HepG2 (cell line): ENCODE data around the gene ELF1.

Source experiments
- BHLHE40 ChIP-seq: IDR thresholded peaks from 2 replicates; pipeline ENCODE4 v1.6.1; 2011; ENCODE audit warnings: low read length, improper control_type of control experiment
- HNRNPK ChIP-seq: fragments of 200-400 bp; formaldehyde crosslinking; IDR thresholded peaks from 2 replicates; pipeline ENCODE4 v1.6.1; 2018; ENCODE audit warnings: low read length, low read depth, moderate library complexity, mild to moderate bottlenecking; ENCODE audit not compliant: poor library complexity, severe bottlenecking
- NFIC ChIP-seq: IDR thresholded peaks from 2 replicates; pipeline ENCODE4 v1.6.1; 2012; ENCODE audit warnings: mild to moderate bottlenecking, low read length, inconsistent platforms
- PBX3 ChIP-seq: sonication (generic); formaldehyde crosslinking; IDR thresholded peaks from 2 replicates; pipeline ENCODE4 v1.8.1; 2023; ENCODE audit warnings: missing genetic modification reagents, inconsistent platforms, borderline replicate concordance
- SETDB1 ChIP-seq: sonication (generic); formaldehyde crosslinking; IDR thresholded peaks from 2 replicates; pipeline ENCODE4 v1.5.1; 2020; ENCODE audit warnings: missing genetic modification reagents, mild to moderate bottlenecking, borderline replicate concordance
- SUZ12 ChIP-seq: fragments of 150-350 bp; IDR thresholded peaks from 2 replicates; pipeline ENCODE4 v1.6.1; 2014; ENCODE audit warnings: low read depth, low read length
- ZNF451 ChIP-seq: sonication (generic); formaldehyde crosslinking; IDR thresholded peaks from 2 replicates; pipeline ENCODE4 v1.5.0; 2020; ENCODE audit warnings: mild to moderate bottlenecking, missing genetic modification reagents
- ZNF615 ChIP-seq: sonication (generic); formaldehyde crosslinking; IDR thresholded peaks from 2 replicates; pipeline ENCODE4 v1.5.0; 2020; ENCODE audit warnings: mild to moderate bottlenecking, missing genetic modification reagents, borderline replicate concordance
- ZNF776 ChIP-seq: sonication (generic); formaldehyde crosslinking; IDR thresholded peaks from 2 replicates; pipeline ENCODE4 v1.4.0; 2020; ENCODE audit warnings: mild to moderate bottlenecking, missing genetic modification reagents
- TF ChIP-seq, protein P1 (sequence below): sonication (generic); formaldehyde crosslinking; IDR thresholded peaks from 2 replicates; pipeline ENCODE4 v1.5.0; 2020; ENCODE audit warnings: mild to moderate bottlenecking, missing genetic modification reagents, moderate library complexity

DNA sequence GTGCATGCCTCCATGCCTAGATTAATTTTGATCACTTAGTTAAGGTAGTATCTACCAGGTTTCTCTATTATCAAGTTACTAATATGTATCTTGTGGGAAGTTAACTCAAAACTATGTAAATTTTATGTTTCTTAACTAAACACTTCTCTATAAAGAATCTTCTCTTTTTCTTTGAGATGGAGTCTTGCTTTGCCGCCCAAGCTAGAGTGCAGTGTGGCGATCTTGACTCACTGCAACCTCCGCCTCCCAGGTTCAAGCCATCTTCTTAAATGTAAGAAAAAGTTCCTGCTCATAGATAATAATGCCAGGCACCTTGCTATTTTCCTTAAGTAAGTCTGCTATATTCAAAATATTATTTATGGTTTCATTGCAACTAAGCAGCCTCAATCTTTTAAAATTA is 58.4 kb downstream of the ELF1 start:
- TF ChIP-seq, protein P1, sequence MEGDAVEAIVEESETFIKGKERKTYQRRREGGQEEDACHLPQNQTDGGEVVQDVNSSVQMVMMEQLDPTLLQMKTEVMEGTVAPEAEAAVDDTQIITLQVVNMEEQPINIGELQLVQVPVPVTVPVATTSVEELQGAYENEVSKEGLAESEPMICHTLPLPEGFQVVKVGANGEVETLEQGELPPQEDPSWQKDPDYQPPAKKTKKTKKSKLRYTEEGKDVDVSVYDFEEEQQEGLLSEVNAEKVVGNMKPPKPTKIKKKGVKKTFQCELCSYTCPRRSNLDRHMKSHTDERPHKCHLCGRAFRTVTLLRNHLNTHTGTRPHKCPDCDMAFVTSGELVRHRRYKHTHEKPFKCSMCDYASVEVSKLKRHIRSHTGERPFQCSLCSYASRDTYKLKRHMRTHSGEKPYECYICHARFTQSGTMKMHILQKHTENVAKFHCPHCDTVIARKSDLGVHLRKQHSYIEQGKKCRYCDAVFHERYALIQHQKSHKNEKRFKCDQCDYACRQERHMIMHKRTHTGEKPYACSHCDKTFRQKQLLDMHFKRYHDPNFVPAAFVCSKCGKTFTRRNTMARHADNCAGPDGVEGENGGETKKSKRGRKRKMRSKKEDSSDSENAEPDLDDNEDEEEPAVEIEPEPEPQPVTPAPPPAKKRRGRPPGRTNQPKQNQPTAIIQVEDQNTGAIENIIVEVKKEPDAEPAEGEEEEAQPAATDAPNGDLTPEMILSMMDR, result no peak
- no peak for TF ChIP-seq BHLHE40
- no peak for TF ChIP-seq ZNF615 (CRISPR knock-in tag)
- no peak for TF ChIP-seq ZNF776
- TF ChIP-seq SUZ12, result no peak
- no peak for TF ChIP-seq NFIC
- TF ChIP-seq ZNF451, result no peak
- no peak for TF ChIP-seq SETDB1 (CRISPR knock-in tag)
- no peak for TF ChIP-seq PBX3 (CRISPR knock-in tag)
- TF ChIP-seq HNRNPK, result no peak
